DOHH2 (cell line): ENCODE data around the gene WNT7A.

Experiments used
- H3F3A ChIP-seq: fragments of 200-600 bp; sonication (generic), shearing (Covaris generic); 2 replicates; pipeline ENCODE4 v1.6.0; 2016; ENCODE audit warnings: antibody characterized with exemption, mild to moderate bottlenecking; ENCODE audit not compliant: control insufficient read depth, insufficient read depth
- H3K27ac ChIP-seq: fragments of 200-600 bp; sonication (generic); 2 replicates; pipeline ENCODE4 v1.5.1; 2014; ENCODE audit warnings: low read depth, mild to moderate bottlenecking, low read length, moderate library complexity
- H3K27me3 ChIP-seq: fragments of 200-600 bp; sonication (generic); 2 replicates; pipeline ENCODE4 v1.6.1; 2014; ENCODE audit warnings: mild to moderate bottlenecking, low read length, mixed read lengths; ENCODE audit not compliant: control insufficient read depth
- H3K36me3 ChIP-seq: fragments of 200-600 bp; sonication (generic); 2 replicates; pipeline ENCODE4 v1.6.1; 2014; ENCODE audit warnings: mild to moderate bottlenecking, low read length, moderate library complexity, mixed read lengths; ENCODE audit not compliant: control insufficient read depth
- H3K4me1 ChIP-seq: fragments of 200-600 bp; sonication (generic); 2 replicates; pipeline ENCODE4 v1.6.1; 2014; ENCODE audit warnings: mild to moderate bottlenecking, low read length, mixed read lengths; ENCODE audit not compliant: control insufficient read depth
- H3K4me2 ChIP-seq: fragments of 200-600 bp; sonication (generic); 2 replicates; pipeline ENCODE4 v1.6.0; 2014; ENCODE audit warnings: mild to moderate bottlenecking, low read length, moderate library complexity
- H3K4me3 ChIP-seq: fragments of 200-600 bp; sonication (generic); 2 replicates; pipeline ENCODE4 v1.5.1; 2014; ENCODE audit warnings: mild to moderate bottlenecking, low read length, mixed read lengths
- H3K79me2 ChIP-seq: fragments of 200-600 bp; sonication (generic); 2 replicates; pipeline ENCODE4 v1.6.1; 2014; ENCODE audit warnings: mild to moderate bottlenecking, low read length, mixed read lengths; ENCODE audit not compliant: control insufficient read depth
- H3K9me2 ChIP-seq: fragments of 200-600 bp; sonication (generic); replicated peaks from 2 replicates; pipeline ENCODE4 v1.6.1; 2014; ENCODE audit warnings: mild to moderate bottlenecking, low read length, mixed read lengths; ENCODE audit not compliant: control insufficient read depth
- H3K9me3 ChIP-seq: fragments of 200-600 bp; sonication (generic); 2 replicates; pipeline ENCODE4 v1.6.1; 2014; ENCODE audit warnings: antibody characterized with exemption, low read length, mixed read lengths; ENCODE audit not compliant: control insufficient read depth, insufficient read depth
- H4K20me1 ChIP-seq: fragments of 200-600 bp; sonication (generic); 2 replicates; pipeline ENCODE4 v1.6.0; 2014; ENCODE audit warnings: low read depth, mild to moderate bottlenecking, antibody characterized with exemption, low read length, moderate library complexity; ENCODE audit not compliant: control insufficient read depth, insufficient read depth
- EZH2phosphoT487 ChIP-seq: fragments of 200-600 bp; sonication (generic); IDR thresholded peaks from 2 replicates; pipeline ENCODE4 v1.6.1; 2017; ENCODE audit warnings: borderline replicate concordance, mild to moderate bottlenecking, antibody characterized with exemption, low read length, moderate library complexity, mixed read lengths
- TF ChIP-seq, protein P1 (sequence below): fragments of 200-600 bp; sonication (generic); IDR thresholded peaks from one replicate; pipeline ENCODE4 v1.5.1; 2014; ENCODE audit warnings: antibody characterized with exemption, mild to moderate bottlenecking, low read depth, low read length; ENCODE audit not compliant: poor library complexity, severe bottlenecking

The WNT7A gene

DNA sequence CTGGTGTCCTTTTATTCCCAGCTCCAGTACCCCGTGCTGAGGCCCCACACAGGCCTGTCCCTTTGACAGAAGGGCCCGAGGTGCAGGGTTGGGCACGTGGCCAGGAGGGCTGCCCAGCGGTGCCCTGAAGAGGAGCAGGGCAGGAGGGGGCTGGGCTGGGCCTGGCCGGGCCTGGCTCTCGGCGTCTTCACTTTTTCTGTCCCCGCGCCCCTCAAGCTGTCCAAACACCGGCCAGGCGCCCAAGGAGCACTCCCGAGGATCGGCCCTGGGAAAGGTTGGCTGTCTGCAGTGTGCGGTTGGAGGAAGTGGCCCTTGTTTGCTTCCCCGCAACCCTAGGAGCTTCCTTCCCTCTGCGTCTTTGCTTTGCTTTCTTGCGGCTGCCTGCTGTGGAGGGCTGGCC lies 84.1 kb downstream of the WNT7A start:
- Histone ChIP-seq H3K4me3 (no peak overlapping the region), H3K4me2 (no peak overlapping the region), H3K4me1 (no peaks in the 10 kb centered on the region), H4K20me1 (no peaks in the 10 kb centered on the region), H3K9me2 (no peaks in the 10 kb centered on the region), H3K36me3 (no peaks in the 10 kb centered on the region), H3K79me2 (no peaks in the 10 kb centered on the region), H3F3A (no peaks in the 10 kb centered on the region), H3K27ac (no peak overlapping the region), H3K27me3 (no peaks in the 10 kb centered on the region), H3K9me3 (no peaks in the 10 kb centered on the region)
- TF ChIP-seq, protein P1, sequence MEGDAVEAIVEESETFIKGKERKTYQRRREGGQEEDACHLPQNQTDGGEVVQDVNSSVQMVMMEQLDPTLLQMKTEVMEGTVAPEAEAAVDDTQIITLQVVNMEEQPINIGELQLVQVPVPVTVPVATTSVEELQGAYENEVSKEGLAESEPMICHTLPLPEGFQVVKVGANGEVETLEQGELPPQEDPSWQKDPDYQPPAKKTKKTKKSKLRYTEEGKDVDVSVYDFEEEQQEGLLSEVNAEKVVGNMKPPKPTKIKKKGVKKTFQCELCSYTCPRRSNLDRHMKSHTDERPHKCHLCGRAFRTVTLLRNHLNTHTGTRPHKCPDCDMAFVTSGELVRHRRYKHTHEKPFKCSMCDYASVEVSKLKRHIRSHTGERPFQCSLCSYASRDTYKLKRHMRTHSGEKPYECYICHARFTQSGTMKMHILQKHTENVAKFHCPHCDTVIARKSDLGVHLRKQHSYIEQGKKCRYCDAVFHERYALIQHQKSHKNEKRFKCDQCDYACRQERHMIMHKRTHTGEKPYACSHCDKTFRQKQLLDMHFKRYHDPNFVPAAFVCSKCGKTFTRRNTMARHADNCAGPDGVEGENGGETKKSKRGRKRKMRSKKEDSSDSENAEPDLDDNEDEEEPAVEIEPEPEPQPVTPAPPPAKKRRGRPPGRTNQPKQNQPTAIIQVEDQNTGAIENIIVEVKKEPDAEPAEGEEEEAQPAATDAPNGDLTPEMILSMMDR = no peak
- no peak for TF ChIP-seq EZH2phosphoT487

DNA sequence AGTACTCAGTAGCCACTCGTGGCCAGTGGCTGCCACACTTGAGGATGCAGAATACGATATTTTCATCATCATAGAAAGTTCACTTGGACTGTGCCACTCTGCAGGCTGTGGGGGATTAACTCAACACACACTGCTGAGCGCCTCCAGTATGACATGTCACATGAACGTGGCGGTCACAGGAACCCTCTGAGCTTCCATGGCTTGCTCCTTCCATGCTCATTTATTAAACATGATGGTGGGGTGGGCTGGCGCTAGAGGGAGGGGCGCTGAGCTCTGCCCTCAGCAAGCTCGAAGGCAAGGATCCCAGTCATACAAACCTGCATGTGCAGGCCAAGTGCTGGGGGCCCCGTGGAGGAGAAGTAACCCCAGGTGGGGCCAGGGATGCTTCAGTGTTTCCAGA lies 85.5 kb downstream of the WNT7A start:
- no peaks in the 10 kb centered on the region for H3K9me2 ChIP-seq
- no peak overlapping the region for H3K27ac ChIP-seq
- H3K4me3 ChIP-seq = no peak overlapping the region
- no peaks in the 10 kb centered on the region for H3K27me3 ChIP-seq
- H3F3A ChIP-seq = no peaks in the 10 kb centered on the region
- no peaks in the 10 kb centered on the region for H3K79me2 ChIP-seq
- no peak for TF ChIP-seq EZH2phosphoT487
- TF ChIP-seq, protein P1 = no peak
- no peaks in the 10 kb centered on the region for H3K9me3 ChIP-seq
- H4K20me1 ChIP-seq = no peaks in the 10 kb centered on the region
- H3K4me2 ChIP-seq = no peak overlapping the region
- no peaks in the 10 kb centered on the region for H3K36me3 ChIP-seq
- no peaks in the 10 kb centered on the region for H3K4me1 ChIP-seq

DNA sequence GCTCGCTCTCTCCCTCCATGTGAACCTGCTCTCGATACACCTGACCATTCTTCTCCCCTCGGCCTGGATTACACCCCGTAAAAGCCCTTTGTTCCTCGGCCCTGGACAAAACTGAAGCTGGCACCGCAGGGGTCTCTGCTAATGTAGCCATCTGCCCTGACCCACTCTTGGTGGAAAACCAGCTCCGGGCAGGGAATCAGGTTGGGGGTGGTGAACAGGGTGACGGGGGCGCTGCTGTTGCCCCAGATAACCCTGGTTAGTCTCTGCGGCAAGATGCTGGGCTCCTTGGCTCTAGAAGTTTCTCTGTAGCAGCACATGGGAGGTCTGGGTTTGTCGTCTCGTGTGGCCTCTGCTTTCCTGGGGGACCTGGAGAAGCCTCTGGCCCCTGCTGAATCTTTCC lies 86.4 kb downstream of the WNT7A start:
- Histone ChIP-seq H3K4me1 (no peaks in the 10 kb centered on the region), H3K4me3 (no peak overlapping the region), H3K4me2 (no peak overlapping the region), H3F3A (no peaks in the 10 kb centered on the region), H3K27me3 (no peaks in the 10 kb centered on the region), H3K36me3 (no peaks in the 10 kb centered on the region), H3K9me2 (no peaks in the 10 kb centered on the region), H3K27ac (no peak overlapping the region), H4K20me1 (no peaks in the 10 kb centered on the region), H3K9me3 (no peaks in the 10 kb centered on the region), H3K79me2 (no peaks in the 10 kb centered on the region)
- no peak for TF ChIP-seq EZH2phosphoT487
- TF ChIP-seq, protein P1 = no peak
